GM12892 (cell line): Measurements from ENCODE around the gene FUCA2.
"Not testable (repeated sequence)": the region's sequence is repeated elsewhere in the genome, so short reads cannot be mapped to it uniquely, and the experiment has no call there.

ENCODE experiments used
- DNase-seq: peaks from one replicate; pipeline ENCODE4 v3.0.0; 2011; ENCODE audit not compliant: insufficient read length
- FAIRE-seq: peaks from 2 replicates; lab custom pipeline; 2011; peaks lifted over from hg19 to GRCh38; lab: Jason Lieb, UNC
- POLR2A ChIP-seq: IDR thresholded peaks from 2 replicates; pipeline ENCODE4 v1.6.1; 2011; ENCODE audit warnings: low read depth, low read length, control low read depth
- POLR2AphosphoS5 ChIP-seq: IDR thresholded peaks from 2 replicates; pipeline ENCODE4 v1.6.1; 2011; ENCODE audit warnings: low read depth, low read length, control low read depth
- TAF1 ChIP-seq: IDR thresholded peaks from 2 replicates; pipeline ENCODE4 v1.6.1; 2011; ENCODE audit warnings: low read depth, mild to moderate bottlenecking, control low read depth, low read length, borderline replicate concordance

The FUCA2 gene

GRCh38 chr6:143513410-143513809, 1.9 kb upstream of the FUCA2 start:
- DNase-seq: no peak
- TF ChIP-seq POLR2AphosphoS5 (no peak), TAF1 (no peak), POLR2A (no peak)
- no peak for FAIRE-seq

- DNase-seq, FAIRE-seq: not testable (repeated sequence)
Measured at GRCh38 chr6:143510326-143510725, 1.2 kb downstream of the FUCA2 start.

DNA sequence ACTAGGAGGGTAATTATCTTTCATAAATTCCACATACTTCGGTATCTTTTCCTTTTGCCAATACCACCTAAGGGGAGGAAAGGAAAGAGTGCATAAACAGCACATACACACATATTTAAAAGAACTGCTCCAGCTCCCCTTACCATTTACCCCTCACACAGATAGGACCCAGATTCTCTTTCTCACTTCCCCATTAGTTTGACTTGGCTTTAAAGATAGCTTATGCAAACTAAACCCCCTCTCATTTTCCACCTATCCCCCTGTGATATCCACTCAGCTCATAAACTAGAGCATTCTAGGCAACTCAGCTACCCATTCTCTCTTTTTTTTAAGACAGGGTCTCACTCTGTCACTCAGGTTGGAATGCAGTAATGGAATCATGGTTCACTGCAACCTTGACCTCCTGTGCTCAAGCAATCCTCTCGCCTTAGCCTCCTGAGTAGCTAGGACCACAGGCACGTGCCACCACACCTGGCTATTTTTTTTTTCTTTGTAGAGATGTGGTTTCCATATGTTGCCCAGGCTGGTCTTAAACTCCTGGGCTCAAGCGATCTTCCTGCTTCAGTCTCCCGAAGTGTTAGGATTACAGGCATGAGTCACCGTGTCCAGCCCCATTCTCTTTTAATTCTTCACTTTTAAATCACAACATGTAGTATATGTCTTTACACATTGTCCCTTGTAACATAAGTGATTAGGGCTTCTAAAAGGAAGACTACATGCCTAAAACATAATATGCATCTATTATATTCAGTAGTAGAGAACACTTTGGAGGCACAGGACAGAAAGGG, 4.0 kb downstream of the FUCA2 start:
- no peak for FAIRE-seq

DNA sequence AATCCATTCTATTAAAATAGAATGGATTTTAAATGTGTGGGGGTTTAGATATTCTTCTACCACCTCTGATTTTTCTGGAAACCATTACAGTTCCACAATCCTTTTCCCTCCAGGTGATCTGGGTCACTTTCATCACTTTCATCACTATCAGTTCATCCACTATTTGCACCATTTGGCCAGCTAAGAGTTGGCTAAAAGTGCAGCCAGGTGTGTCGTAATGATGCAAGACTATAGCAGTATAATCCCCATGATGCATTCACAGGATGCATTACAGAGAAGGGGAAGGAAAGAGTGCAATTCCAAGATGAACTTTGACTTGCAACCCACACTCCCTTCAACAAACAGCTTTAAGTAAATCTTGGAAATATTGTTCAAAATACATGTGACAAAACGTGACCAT, 4.9 kb downstream of the FUCA2 start:
- FAIRE-seq (no peak), DNase-seq (no peak)
- no peak for TF ChIP-seq TAF1
- TF ChIP-seq POLR2A: no peak

More for the DNA sequence above, 4.0 kb downstream of the FUCA2 start:
- no peak for DNase-seq
- TF ChIP-seq POLR2A (no peak), POLR2AphosphoS5 (no peak), TAF1 (no peak)

DNA sequence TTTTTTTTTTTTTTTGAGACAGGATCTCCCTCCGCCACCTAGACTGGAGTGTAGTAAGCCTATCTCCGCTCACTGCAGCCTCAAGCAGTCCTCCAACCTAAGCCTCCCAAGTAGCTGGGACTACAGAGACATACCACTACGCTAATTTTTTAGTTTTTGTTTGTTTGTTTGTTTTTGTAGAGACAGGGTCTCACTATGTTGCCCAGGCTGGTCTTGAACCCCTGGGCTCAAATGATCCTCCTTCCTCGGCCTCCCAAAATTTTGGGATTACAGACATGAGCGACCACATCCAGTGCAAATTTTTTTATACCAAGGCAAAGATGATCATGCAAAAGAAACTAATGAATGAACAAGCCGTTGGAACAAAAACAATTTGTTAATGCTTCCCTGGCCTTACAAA, 5.3 kb downstream of the FUCA2 start:
- TF ChIP-seq POLR2AphosphoS5: no peak
- no peak for TF ChIP-seq POLR2A
- TF ChIP-seq TAF1: no peak
- DNase-seq (no peak), FAIRE-seq (no peak)

GRCh38 chr6:143505537-143505936, 6.0 kb downstream of the FUCA2 start:
- TF ChIP-seq TAF1: no peak
- no peak for TF ChIP-seq POLR2AphosphoS5
- TF ChIP-seq POLR2A: no peak
- no peak for DNase-seq
- FAIRE-seq: no peak

DNA sequence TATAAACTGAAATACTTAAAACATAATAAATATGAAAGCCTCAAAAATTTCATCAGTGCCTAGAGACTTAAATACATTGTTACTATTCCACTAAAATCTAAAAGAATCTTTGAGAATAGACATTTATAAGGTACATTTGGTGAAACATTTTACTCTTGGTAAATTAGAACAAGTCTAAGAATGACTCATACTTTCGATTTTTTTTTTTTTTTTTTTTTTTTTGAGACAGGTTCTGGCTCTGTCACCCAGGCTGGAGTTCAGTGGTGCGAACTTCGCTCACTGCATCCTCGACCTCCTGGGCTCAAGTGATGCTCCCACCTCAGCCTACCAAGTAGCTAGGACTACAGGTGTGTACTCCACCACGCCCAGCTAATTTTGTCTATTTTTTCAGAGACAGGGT, 6.4 kb downstream of the FUCA2 start:
- DNase-seq: no peak
- FAIRE-seq: no peak
- no peak for TF ChIP-seq TAF1
- no peak for TF ChIP-seq POLR2A
- TF ChIP-seq POLR2AphosphoS5: no peak

DNA sequence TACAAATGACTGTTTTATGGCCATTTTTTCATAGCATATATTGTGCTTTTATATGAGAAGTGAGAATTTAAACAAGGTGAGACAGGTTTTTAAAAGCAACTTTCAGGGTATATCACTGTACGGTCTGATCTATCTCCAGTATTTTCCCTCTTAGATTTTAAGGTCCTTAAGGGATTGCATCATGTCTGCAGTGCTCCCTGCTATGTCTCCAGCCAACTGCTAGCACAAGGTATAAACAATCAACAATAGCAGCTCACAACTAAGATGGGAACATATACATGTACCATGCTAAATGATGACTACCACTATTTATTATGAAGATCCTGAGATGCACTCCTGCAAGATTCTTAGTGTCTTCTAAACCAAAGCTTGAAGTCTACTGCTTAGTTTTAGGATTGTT, 7.2 kb downstream of the FUCA2 start:
- DNase-seq: no peak
- TF ChIP-seq TAF1: no peak
- FAIRE-seq: no peak

GRCh38 chr6:143501851-143502250, 9.7 kb downstream of the FUCA2 start:
- FAIRE-seq (no peak), DNase-seq (no peak)
- TF ChIP-seq POLR2AphosphoS5: no peak
- TF ChIP-seq TAF1: no peak
- no peak for TF ChIP-seq POLR2A

GRCh38 chr6:143498428-143498827, 13.1 kb downstream of the FUCA2 start:
- FAIRE-seq (no peak), DNase-seq (no peak)
- TF ChIP-seq POLR2AphosphoS5 (no peak), POLR2A (no peak), TAF1 (no peak)

DNA sequence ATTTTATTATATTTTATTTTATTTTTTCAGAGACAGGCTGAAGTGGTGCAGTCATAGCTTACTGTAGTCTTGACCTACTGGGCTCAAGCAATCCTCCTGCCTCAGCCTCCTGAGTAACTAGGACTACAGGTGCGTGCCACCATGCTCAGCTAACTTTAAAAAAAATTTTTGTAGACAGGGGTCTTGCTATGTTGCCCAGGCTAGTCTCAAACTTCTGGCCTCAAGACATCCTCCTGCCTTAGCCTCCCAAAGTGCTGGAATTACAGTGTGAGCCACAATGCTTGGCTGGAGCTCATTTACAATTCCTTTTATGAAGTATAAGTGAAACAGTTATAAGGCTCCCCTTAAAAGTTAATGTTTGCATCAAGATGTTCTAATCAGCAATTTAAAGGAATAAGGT, 14.5 kb downstream of the FUCA2 start:
- FAIRE-seq (no peak), DNase-seq (no peak)
- no peak for TF ChIP-seq POLR2AphosphoS5
- no peak for TF ChIP-seq TAF1
- no peak for TF ChIP-seq POLR2A

DNA sequence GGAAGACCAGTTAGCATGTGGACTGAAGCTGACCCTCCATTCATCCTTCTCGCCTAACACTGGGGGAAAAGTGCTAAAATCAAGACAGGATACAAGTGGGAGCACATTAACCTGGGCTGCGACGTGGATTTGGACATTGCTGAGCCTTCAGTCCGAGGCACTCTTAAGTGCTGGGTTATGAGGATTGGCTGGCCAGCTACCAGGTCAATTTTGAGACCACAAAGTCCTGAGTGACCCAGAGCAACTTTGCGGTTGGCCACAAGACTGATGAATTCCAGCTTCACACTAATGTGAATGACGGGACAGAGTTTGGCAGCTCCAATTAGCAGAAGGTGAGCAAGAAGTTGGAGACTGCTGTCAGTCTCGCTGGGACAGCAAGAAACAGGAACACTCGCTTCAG, 20.7 kb downstream of the FUCA2 start:
- FAIRE-seq: no peak
- no peak for DNase-seq
- TF ChIP-seq POLR2AphosphoS5 (no peak), TAF1 (no peak), POLR2A (no peak)

DNA sequence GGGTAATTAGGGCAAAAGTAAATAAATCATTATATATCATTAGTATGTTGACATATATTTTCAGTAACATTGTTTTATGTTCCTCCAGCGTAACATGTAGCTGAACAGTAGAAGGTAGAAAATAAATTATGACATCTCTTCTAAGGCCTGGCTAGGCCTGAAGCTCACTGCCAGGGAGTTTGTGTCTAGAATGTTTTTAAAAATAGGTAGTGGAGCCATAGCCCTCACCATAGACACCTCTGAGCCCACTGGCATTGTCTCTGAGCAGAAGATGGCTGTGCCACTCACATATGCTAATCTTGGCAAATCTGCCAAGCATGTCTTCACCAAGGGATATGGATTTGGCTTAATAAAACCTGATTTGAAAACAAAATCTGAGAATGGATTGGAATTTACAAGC, 21.3 kb downstream of the FUCA2 start:
- no peak for DNase-seq
- FAIRE-seq: no peak

DNA sequence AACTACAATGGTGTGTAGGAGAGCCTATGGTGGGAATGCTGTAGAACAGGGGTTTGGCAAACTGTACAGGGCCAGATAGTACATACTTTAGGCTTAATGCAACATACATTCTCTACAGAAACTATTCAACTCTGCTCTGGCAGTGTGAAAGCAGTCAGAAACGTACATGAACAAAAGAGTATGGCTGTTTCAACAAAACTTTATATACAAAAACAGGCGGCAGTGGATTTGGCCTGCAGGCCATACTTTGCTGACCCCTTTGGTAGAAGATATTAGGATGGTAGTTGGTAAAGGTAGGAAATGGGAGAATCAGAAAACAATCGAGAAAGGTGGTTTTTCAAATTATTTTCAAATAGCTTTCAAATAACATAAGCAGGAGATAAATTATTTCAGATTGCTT, 24.8 kb downstream of the FUCA2 start:
- TF ChIP-seq TAF1 (no peak), POLR2A (no peak), POLR2AphosphoS5 (no peak)
- FAIRE-seq (no peak), DNase-seq (no peak)

More for the DNA sequence above, 21.3 kb downstream of the FUCA2 start:
- TF ChIP-seq TAF1 (no peak), POLR2AphosphoS5 (no peak), POLR2A (no peak)
